Measurements from ENCODE around the gene ASB4.
"Not testable (repeated sequence)": the region's sequence is repeated elsewhere in the genome, so short reads cannot be mapped to it uniquely, and the experiment has no call there.

Gene ASB4

DNA sequence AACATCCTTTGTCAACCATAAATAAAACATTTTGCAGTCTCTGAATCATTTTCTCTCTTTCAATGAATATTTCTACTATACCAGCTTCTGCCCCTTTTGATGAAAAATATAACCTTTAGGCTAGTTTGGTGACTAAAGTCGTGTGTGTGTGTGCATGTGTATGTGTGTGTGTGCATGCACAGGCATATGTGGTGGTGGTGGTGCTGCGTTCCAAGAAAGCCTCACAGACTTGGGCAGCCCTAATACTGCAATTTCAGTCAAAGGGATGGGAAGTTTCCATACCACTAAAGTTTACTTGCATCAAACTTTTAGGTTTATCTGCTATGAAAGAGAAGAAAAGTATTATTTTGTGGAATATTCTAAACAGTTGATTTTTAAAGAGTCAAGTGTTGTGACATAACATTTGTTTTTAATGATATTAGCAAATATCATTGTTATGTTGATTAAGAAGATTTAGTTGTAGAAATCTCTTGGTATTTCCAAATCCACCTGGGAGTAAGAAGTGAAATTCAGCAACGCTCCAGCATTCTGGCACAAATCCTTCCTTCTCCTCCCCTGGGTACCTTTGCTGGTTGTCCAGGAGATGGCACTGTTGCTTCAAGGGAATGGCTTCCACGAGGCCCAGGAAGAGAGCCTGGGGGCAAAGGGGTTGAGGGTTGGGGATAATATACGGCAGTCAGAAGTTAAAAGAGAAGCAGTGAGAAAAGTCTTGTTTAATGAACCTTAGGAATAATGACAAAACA lies 41.5 kb downstream of the ASB4 start:
- DNase-seq: peak; percentile 84

DNA sequence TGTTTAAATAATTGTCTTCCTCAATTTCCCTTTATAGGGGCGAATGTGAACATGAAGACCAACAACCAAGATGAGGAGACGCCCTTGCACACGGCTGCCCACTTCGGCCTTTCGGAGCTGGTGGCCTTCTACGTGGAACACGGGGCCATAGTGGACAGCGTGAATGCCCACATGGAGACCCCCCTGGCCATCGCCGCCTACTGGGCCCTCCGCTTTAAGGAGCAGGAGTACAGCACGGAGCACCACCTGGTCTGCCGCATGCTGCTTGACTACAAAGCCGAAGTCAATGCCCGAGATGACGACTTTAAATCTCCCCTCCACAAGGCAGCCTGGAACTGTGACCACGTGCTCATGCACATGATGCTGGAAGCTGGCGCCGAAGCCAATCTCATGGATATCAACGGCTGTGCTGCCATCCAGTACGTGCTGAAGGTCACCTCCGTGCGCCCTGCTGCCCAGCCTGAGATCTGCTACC lies 42.1 kb downstream of the ASB4 start:
- DNase-seq: no peak

DNA sequence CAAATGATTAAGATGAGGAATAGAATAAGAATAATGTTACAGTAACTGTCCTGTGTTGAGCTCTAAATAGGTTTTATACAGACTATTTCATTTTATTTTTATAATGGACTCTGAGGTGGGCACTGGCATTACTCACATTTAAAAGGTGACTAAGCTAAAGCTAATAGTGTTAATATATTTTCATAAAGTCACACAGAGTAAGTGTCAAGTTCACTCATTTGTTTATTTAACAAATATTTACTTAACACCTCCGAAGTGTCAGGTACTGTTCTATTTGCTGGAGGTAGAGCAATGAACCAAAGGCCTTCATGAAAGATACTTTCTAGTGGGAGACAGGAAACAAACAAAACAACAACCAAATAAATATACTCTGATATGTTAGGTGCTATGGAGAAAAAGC lies 44.0 kb downstream of the ASB4 start:
- DNase-seq: no peak

DNA sequence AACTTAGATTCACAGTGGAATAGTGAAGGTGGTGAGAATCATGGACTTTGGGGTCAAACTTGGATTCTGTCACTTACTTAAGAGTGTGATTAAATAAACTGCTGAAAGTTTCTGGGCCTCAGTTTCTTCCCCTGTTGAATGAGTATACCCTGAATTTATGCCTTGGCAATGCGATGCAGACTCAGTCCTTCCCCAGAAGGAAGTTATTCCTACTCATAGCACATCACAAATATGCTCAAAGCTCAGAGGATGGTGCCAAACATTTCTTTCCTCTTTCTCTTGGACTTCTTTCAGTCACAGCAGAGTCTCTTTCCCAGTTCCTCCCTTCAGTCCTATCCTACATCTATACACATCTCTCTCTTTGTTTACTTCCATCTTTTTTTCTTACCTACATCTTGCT lies 45.1 kb downstream of the ASB4 start:
- no peak for DNase-seq

DNA sequence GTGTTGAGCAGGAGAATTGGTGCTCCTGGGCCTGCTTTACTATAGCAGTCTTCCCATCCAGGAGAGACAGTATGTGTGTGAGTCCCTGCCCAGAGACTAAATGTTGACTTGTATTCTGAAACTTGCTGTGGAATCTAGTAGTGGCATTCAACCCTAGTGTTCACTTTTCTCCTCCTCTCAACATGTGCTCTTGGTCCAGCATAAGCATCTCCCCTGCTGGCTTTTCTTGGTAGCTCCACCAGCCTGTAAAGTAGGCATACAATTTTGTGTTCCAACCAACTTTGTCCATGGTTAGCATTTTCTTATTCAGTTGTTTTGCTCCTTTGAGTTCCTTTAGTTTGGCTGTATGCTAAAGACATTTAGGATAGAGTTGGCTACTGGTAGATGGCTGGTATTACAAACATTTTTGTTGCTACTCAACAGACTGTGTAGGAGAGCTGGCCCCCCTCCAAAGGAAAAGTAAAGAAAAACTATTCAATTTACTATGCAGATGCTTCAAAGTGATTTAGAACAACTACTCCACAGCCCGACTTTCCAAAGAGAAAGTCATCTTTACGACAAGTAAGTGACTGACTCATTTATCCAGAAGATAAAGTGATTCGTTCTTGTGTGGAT lies 46.0 kb downstream of the ASB4 start:
- no peak for DNase-seq

DNA sequence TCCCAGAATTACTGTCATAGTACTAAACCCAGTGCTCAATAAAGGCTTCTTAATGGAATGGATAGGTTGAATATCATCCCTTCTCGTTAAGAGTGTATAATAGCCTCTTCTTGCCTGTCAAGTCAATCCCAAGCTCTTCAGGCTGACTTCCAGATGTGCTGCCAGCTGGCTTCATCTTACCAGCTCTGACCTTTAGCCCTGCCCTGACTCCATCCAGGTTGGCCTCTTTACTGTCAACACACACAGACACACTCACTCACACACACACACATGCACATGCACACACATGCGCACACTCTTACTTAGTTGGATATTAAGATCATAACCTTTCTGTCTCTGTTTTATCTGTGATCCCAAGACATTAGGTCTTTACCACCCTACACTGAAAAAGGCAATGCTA lies 49.1 kb downstream of the ASB4 start:
- DNase-seq: no peak

DNA sequence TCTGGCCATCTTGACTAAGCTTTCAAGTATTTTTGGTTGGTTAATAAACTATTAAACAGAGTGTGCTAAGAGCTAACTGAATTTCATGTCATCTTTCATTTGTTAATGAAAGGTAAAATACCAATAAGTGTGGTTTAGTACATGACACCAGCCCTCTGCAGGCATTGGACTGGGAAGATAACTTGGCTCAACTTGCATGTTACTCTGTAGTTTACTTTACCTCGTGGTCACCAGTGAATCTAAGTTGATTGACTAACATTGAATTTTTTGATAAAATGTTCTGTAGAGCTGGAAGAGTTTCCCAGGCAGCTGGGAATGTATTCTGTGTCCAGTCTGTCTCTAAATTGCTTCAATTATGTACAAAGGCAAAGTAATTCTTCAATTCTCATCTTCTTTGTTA lies 49.9 kb downstream of the ASB4 start:
- DNase-seq: no peak

DNA sequence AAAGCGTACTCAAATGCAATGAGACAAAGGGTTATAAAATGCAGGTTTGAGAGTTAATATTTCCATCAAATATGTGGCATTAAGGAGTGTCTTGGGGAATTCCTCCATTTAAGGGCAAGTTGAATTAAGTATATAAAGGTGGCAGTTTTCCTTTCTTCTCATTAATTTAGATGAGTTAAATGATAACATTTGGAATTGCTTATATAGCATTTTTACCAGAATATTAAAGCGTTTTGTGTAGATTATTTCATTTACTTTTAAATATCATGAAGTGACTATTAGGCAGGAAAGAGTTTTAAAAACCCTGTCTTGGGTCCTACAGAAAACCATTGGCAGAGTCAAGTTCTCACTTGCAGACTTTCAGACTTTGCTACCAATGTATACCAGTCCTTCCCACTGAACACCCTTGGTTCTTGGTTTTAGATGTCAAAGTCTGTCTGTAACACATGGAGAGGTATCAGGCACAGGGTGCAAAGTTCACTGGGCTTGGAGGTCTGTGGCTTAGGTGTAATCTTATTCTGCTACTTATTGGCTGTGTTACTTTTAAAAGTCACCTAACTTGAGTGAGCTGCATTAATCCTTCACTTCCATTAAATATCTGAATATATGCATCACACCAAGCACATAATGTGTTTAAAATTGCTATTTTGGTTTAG lies 51.0 kb downstream of the ASB4 start:
- DNase-seq: no peak

DNA sequence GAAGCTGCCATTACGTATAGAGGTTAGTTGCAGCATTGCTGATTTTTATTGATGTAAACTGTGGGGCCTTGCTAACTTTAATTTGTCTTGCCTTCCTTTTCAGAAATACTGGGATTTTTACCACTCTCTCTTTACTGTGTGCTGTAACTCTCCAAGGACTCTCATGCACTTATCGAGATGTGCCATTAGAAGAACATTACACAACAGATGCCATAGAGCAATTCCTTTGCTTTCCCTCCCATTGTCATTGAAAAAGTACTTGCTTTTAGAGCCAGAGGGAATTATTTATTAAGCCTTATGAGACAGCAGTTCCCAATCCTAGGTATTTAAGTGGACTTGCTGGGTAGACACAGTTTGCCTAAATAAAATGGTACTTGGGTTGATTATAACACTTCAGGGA lies 51.7 kb downstream of the ASB4 start:
- DNase-seq: peak; percentile 19

DNA sequence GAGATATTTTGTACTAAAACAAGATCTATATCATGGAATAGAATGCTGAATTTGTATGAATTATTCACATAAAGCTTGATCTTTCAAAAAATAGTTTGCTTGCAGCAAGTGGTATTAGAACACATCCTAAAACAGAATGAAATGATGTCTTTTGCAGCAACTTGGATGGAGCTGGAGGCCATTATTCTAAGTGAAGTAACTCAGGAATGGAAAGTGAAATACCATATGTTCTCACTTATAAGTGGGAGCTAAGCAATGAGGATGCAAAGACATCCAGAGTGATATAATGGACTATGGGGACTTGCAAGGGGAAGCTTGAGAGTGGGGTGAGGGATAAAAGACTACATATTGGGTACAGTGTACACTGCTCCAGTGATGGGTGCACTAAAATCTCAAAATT lies 53.7 kb downstream of the ASB4 start:
- DNase-seq: no peak

DNA sequence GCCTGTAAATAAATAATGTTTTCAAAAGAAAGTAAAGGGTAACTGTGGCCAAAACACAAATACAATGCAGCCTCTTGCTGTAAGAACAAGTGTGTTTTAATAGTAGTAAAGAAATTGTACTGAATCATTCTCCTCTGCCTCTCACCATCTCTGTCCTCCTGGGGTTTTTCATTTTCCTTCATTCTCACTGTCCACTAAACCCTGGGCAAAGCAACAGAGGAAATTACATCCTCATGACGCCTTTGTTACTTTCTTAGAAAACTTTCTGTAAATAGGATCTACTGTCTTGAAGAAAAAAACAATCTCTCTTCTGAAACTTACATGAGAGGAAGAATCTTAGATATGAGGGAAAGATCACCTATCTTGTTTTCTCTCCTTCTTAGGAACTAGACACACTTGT lies 54.6 kb downstream of the ASB4 start:
- no peak for DNase-seq

DNA sequence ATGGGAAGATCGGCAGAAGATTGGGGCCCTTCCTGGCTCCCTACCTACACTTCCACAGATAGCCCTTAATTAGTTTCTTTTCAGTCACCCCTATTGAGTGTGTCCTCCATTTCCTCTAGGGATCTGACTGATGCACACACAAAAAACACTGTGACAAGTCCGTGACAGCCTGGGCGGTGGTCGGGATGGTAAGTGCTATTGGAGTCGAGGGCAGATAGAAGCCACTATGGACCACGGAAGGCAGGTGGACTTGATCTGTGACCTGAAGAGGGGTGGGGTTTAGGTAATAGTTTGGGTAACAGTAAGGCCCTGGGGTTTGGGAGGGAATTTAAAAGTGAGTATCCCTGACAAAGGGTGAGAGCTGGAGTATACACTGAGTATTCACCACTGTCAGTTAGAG lies 57.6 kb downstream of the ASB4 start:
- DNase-seq: no peak

DNA sequence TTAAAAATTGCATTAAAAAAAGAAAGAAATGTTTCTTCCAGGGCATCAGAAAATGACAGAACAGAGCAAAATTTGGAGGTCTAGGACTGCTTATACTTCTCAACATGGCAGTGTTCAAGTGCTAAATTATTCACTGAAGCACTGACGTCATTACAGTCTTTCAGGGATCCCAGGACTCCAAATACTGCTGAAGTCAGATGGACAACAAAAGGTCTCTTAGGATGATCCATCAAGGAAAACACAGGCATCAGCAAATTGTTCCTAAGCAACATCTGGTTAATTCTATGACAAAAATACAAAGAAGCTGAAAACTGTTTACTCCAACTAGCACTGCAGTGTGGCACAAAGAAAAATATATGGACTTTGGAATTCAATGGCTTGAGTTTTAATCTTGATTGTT lies 58.4 kb downstream of the ASB4 start:
- DNase-seq: no peak

DNA sequence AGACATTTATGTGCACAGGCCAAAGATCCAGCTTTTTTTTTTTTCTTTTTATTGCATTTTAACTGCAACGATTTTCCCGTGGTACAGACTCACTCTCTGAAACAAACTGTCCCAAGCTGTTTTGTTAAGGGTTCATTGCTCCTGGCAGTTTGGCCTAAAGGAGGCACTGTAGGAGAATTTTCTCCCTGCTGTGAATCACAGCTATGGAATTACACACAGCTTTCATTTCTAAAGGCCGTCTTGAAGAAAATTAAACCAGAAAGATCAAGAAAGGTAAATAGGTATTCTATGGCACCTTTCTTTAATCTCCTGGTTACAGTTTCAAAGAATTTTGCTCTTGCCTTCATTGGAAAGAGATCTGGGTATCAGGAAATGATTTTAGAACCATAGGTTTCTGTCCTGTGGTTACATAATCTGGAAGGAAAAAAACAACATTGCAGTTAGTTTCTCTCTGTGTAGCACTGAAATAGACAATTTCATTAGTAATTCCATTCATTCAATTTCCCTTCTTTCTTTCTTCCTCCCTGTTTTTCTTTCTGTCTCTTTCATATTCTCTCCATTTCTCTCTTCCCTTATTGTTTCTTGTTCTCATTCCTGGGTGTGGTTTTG lies 59.4 kb downstream of the ASB4 start:
- peak; percentile 18 for DNase-seq

DNA sequence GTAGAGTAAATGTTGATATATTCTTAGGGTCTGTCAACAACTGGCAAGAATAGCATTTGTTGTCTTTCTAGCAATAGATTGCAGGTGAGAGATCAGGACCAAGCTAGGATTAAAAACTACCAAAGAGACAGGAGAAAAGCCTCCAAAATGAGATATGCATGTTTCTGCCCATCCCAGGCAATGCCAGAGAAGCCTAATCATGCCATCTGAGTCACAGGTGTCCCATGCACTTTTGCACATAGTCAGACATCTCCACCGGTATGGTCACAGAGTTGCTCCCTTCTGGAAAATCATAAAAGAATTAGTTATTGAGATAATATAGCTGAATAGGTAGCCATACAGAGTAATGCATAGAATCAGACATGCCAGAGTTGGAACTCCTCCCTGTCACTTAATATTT lies 59.9 kb downstream of the ASB4 start:
- no peak for DNase-seq

DNA sequence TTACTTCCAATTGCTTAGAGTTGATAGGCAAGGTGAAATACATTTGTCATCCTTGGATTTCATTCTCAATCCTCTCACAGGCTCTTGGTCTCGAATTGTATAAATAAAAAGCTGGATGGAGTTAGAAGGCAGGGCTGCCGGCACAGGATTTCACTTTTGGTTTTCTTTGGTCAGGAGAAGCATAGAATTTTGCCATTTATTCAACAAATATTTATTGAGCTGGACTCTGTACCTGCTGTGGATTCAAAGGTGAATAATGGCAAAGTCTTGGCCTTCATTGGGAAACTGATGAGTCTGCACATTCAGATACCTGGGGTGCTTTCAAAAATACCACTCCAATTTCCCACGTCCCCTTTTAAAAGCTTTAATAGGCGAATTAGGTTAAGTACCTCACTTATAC lies 60.9 kb downstream of the ASB4 start:
- DNase-seq: no peak

DNA sequence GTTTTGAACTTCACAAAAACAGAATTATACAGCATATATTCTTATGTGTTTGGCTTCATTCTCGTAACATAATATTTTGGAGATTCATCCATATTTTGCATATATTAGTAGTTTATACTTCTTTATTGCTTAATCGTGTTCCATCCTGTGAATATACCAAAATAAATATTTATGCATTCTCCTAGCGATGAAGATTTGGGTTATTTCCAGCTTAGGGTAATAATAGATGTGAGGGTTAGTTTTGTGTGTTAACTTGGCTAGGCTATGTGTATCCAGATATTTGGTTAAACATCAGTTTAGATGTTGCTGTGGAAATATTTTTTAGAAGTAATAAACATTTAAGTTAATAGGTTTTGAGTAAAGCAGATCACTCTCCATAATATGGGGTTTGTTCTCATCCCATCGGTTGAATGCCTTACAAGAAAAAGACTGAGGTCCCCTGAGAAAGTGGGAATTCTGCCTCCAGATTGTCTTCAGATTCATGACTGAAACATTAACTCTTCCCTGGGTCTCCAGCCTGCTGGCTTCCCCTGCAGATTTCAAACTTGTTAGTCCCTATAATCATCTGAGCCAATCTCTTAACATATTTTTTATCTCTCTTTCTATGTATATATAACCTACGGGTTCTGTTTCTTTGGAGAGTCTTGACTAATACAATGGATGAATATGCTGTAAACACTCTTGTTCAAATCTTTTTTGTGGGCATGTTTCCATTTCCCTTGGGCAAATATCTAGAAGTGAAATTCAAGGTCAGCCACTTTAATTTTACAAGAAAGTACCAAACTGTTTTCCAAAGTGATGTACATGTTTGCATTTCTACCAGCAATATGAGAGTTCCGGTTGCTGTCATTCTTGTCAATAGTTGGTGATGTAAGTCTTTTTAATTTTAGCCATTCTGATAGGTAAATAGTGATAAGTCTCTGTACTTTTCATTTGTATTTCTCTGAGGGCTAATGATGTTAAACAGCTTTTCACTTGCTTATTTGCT lies 61.9 kb downstream of the ASB4 start:
- peak; percentile 16 for DNase-seq

DNA sequence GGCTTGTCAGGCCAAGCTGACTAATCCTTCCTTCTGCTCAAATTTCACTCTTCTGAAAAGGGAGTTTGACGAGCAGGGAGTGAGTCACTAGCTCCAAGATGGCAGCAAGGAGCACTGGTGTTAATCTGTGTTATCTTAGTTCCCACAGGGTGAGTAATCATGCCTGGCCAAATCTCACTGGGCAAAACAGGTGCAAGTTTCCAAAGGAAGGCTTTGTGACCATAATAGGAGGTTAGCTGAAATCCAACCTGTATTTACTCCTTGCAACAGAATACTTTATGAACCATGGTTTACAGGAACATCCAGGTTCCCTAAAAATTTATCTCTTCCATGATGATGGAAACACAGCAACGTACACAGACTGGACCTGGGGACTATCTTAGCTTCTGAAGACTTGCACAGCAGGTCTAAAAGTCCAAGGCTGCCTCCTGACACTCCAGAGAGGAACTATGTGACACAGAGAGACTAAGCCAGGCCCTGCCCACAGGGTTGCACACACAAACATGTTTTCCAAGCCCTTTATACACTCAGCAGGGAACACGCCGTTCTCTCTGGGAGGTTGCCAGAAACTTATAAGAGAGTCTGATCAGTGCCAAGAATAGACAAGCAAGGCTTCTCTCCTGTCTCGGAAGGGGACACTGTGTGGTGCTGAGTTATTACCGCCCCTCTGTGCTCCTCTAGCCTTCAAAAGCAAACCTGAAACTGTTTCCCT lies 64.2 kb downstream of the ASB4 start:
- DNase-seq: peak; percentile 64

DNA sequence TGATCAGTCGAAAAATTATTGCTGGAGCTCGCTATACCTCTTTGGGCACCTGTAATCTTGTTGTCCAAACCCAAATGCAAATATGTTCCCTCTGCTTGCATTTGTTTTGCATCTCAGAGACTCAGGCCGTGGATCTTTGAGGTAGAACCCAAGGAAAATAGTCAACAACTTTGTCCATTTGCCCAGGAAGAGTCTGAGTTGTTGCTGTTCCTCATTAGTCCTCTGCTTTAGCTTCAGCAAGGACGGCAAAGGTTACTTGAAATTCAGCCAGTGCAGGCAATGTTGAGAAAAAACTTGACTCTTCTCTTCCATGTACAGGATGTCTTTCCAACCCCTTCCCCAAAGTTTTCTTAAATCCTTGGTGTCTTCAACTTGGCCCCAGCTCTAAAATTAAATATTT lies 64.8 kb downstream of the ASB4 start:
- no peak for DNase-seq

DNA sequence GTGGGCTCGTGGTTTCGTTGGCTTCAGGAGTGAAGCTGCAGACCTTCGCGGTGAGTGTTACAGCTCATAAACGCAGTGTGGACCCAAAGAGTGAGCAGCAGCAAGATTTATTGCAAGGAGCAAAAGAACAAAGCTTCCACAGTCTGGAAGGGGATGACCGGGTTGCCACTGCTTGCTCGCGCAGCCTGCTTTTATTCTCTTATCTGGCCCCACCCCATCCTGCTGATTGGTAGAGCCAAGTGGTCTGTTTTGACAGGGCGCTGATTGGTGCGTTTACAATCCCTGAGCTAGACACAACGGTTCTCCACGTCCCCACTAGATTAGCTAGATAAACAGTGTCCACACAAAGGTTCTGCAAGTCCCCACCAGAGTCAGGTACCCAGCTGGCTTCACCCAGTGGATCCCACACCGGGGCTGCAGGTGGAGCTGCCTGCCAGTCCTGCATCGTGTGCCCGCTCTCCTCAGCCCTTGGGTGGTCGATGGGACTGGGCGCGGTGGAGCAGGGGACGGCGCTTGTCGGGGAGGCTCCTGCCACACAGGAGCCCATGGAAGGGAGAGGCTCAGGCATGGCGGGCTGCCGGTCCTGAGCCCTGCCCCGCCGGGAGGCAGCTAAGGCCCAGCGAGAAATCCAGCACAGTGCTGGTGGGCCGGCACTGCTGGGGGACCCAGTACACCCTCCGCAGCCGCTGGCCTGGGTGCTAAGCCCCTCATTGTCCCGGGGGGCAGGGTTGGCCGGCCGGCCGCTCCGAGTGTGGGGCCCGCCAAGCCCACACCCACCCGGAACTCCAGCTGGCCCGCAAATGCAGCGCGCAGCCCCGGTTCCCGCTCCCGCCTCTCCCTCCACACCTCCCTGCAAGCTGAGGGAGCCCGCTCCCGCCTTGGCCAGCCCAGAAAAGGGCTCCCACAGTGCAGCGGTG lies 66.5 kb downstream of the ASB4 start:
- DNase-seq: not testable (repeated sequence)

DNA sequence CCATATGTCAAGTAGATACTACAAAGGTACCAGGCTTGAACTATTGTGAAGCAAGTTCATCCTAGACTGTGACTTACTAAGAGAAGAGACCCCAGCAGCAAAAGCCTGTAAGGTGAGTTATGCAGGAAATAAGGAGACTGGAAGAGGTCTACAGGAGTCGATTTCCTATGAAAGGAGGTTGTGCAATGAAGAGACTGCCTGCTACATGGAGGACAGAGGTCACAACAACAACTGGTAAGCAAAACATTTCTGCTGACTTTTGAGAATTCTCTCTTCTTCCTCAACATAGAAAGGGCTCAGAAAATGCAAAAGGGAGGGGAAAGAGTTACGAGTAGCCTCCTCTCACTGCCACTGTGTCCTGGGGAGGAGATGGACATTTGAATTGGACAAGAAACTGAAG lies 68.2 kb downstream of the ASB4 start:
- DNase-seq: no peak

Data from eye (tissue), 1 donor.